HepG2 (cell line): ENCODE measurements around the gene ZNF621.

Experiments used
- BCLAF1 ChIP-seq: fragments of 450-650 bp; IDR thresholded peaks from 2 replicates; pipeline ENCODE4 v1.6.1; 2017; ENCODE audit warnings: mild to moderate bottlenecking
- CREB3 ChIP-seq: sonication (generic); formaldehyde crosslinking; IDR thresholded peaks from 2 replicates; pipeline ENCODE4 v1.5.0; 2020; ENCODE audit warnings: missing genetic modification reagents
- FOXK2 ChIP-seq: fragments of 450-650 bp; IDR thresholded peaks from 2 replicates; pipeline ENCODE4 v1.6.1; 2016
- HDAC2 ChIP-seq: sonication (generic); formaldehyde crosslinking; IDR thresholded peaks from 2 replicates; pipeline ENCODE4 v1.4.0; 2020; ENCODE audit warnings: missing genetic modification reagents
- KLF9 ChIP-seq: IDR thresholded peaks from 2 replicates; pipeline ENCODE4 v1.6.1; 2016; ENCODE audit warnings: low read depth
- RFX5 ChIP-seq: IDR thresholded peaks from 2 replicates; pipeline ENCODE4 v1.6.1; 2011; ENCODE audit warnings: low read depth, low read length, improper control_type of control experiment
- SNAPC5 ChIP-seq: sonication (generic); formaldehyde crosslinking; IDR thresholded peaks from 2 replicates; pipeline ENCODE4 v1.8.1; 2023; ENCODE audit warnings: mild to moderate bottlenecking, missing genetic modification reagents, borderline replicate concordance
- USF2 ChIP-seq, 2 experiments: sonication (generic) in 1 of 2; formaldehyde crosslinking in 1 of 2; IDR thresholded peaks; 2 replicates each; pipeline versions ENCODE4 v1.5.1 to v1.6.1; 2011 to 2020; ENCODE audit warnings: borderline replicate concordance in 1 of 2, low read depth in 1 of 2, low read length in 1 of 2, mild to moderate bottlenecking in 1 of 2, missing genetic modification reagents in 1 of 2, moderate library complexity in 1 of 2
- ZNF138 ChIP-seq: sonication (generic); formaldehyde crosslinking; IDR thresholded peaks from 2 replicates; pipeline ENCODE4 v1.5.0; 2020; ENCODE audit warnings: mild to moderate bottlenecking, low read depth, missing genetic modification reagents

GRCh38 chr3:40550167-40550566 lies 25.4 kb downstream of the ZNF621 start:
- no peak for TF ChIP-seq FOXK2
- TF ChIP-seq HDAC2 (CRISPR knock-in tag), result no peak
- TF ChIP-seq BCLAF1, result no peak
- TF ChIP-seq ZNF138 (CRISPR knock-in tag), result no peak
- no peak for TF ChIP-seq RFX5
- TF ChIP-seq KLF9 (CRISPR knock-in tag), result no peak
- no peak for TF ChIP-seq SNAPC5
- no peak for TF ChIP-seq USF2 (IDR thresholded peaks at IDR 0.05; ENCODE audit: low read depth, low read length)
- no peak for TF ChIP-seq USF2 (CRISPR knock-in tag; IDR thresholded peaks at IDR 0.05; ENCODE audit: borderline replicate concordance)
- no peak for TF ChIP-seq CREB3 (CRISPR knock-in tag)
